GM23338 (cell line): ENCODE data around the gene RFWD3. TPM values are rescaled to one million over a fixed set of nuclear protein-coding genes. Genes with fewer than 3 reads are reported as not detected.

Source experiments
- ATAC-seq: fragments of 200-7000 bp; cut with Tn5 transposase; 3 replicates; pipeline ENCODE4 v1.9.1; 2020
- DNase-seq: peaks from one replicate; pipeline ENCODE4 v3.0.0-alpha.2; 2015; ENCODE audit warnings: low spot score
- H2AFZ ChIP-seq: fragments of 200-600 bp; sonication (generic); 2 replicates; pipeline ENCODE4 v1.8.0; 2016; ENCODE audit warnings: antibody characterized with exemption, mild to moderate bottlenecking, moderate library complexity
- H3F3A ChIP-seq: fragments of 200-600 bp; sonication (generic); replicated peaks from 2 replicates; pipeline ENCODE4 v1.8.0; 2017; ENCODE audit warnings: antibody characterized with exemption, mixed run types, low read depth
- H3K27ac ChIP-seq: fragments of 200-600 bp; sonication (generic); 2 replicates; pipeline ENCODE4 v1.6.1; 2016; ENCODE audit warnings: low read depth
- H3K27me3 ChIP-seq: fragments of 200-600 bp; sonication (generic); 2 replicates; pipeline ENCODE4 v1.8.0; 2016; ENCODE audit warnings: mild to moderate bottlenecking, mixed run types, moderate library complexity; ENCODE audit not compliant: insufficient read depth
- H3K36me3 ChIP-seq: fragments of 200-600 bp; sonication (generic); 2 replicates; pipeline ENCODE4 v1.8.0; 2016; ENCODE audit warnings: mild to moderate bottlenecking; ENCODE audit not compliant: insufficient read depth
- H3K4me1 ChIP-seq: fragments of 200-600 bp; sonication (generic); 2 replicates; pipeline ENCODE4 v1.8.0; 2016; ENCODE audit warnings: mild to moderate bottlenecking, moderate library complexity; ENCODE audit not compliant: insufficient read depth
- H3K4me2 ChIP-seq: fragments of 200-600 bp; sonication (generic); 2 replicates; pipeline ENCODE4 v1.7.1; 2017; ENCODE audit warnings: mixed run types
- H3K4me3 ChIP-seq: fragments of 200-600 bp; sonication (generic); 2 replicates; pipeline ENCODE4 v1.6.1; 2016; ENCODE audit warnings: mixed run types
- H3K79me2 ChIP-seq: fragments of 200-600 bp; sonication (generic); replicated peaks from 2 replicates; pipeline ENCODE4 v1.8.0; 2017; ENCODE audit warnings: mild to moderate bottlenecking; ENCODE audit not compliant: insufficient read depth
- H3K9me2 ChIP-seq: fragments of 200-600 bp; sonication (generic); 2 replicates; pipeline ENCODE4 v1.8.0; 2017; ENCODE audit not compliant: insufficient read depth
- H4K20me1 ChIP-seq: fragments of 200-600 bp; sonication (generic); replicated peaks from 2 replicates; pipeline ENCODE4 v1.8.0; 2017; ENCODE audit warnings: mild to moderate bottlenecking; ENCODE audit not compliant: insufficient read depth
- H3K27ac Mint-ChIP-seq: 2 replicates; pipeline ENCODE4 v1.8.0; 2020; ENCODE audit warnings: inconsistent platforms, mild to moderate bottlenecking, moderate library complexity, mixed read lengths
- H3K27me3 Mint-ChIP-seq: 3 replicates; pipeline ENCODE4 v1.8.0; 2022; ENCODE audit warnings: low read depth, mild to moderate bottlenecking, moderate library complexity, mixed read lengths, inconsistent platforms; ENCODE audit not compliant: insufficient read depth, poor library complexity
- H3K36me3 Mint-ChIP-seq: 3 replicates; pipeline ENCODE4 v1.8.0; 2021; ENCODE audit warnings: low read depth, mild to moderate bottlenecking, inconsistent platforms, moderate library complexity, mixed read lengths
- H3K4me1 Mint-ChIP-seq: 3 replicates; pipeline ENCODE4 v1.8.0; 2020; ENCODE audit warnings: mild to moderate bottlenecking, inconsistent platforms, mixed read lengths
- H3K4me3 Mint-ChIP-seq: 3 replicates; pipeline ENCODE4 v1.8.0; 2021; ENCODE audit warnings: moderate library complexity, mild to moderate bottlenecking, inconsistent platforms, mixed read lengths
- H3K9me3 Mint-ChIP-seq: 3 replicates; pipeline ENCODE4 v1.8.0; 2020; ENCODE audit warnings: moderate library complexity, mild to moderate bottlenecking, inconsistent platforms, mixed read lengths
- CREB1 ChIP-seq: fragments of 250-450 bp; sonication (Bioruptor Pico); IDR thresholded peaks from 2 replicates; pipeline ENCODE4 v1.5.0; 2020; ENCODE audit warnings: low read depth, mild to moderate bottlenecking, moderate library complexity
- CTCF ChIP-seq, 2 experiments: fragments of 200-600 bp in 1 of 2; sonication (generic) in 1 of 2; conservative IDR thresholded peaks; 2 replicates each; pipeline versions ENCODE4 v1.5.1 to v1.6.1; 2016 to 2017; ENCODE audit warnings: antibody characterized with exemption in 2 of 2, low read depth in 2 of 2, mild to moderate bottlenecking in 2 of 2, moderate library complexity in 1 of 2
- ETS1 ChIP-seq: IDR thresholded peaks from 2 replicates; pipeline ENCODE4 v1.6.1; 2016; ENCODE audit warnings: antibody characterized with exemption
- EZH2 ChIP-seq: fragments of 200-600 bp; sonication (generic); IDR thresholded peaks from one replicate; pipeline ENCODE4 v1.8.0; 2017; ENCODE audit warnings: antibody characterized with exemption, mild to moderate bottlenecking, low read depth; ENCODE audit not compliant: unreplicated experiment
- EZH2phosphoT487 ChIP-seq: fragments of 200-600 bp; sonication (generic); IDR thresholded peaks from one replicate; pipeline ENCODE4 v1.8.1; 2018; ENCODE audit warnings: antibody characterized with exemption; ENCODE audit not compliant: unreplicated experiment
- JUNB ChIP-seq: IDR thresholded peaks from one replicate; pipeline ENCODE4 v1.6.1; 2016; ENCODE audit warnings: antibody characterized with exemption; ENCODE audit not compliant: unreplicated experiment
- NANOG ChIP-seq: IDR thresholded peaks from 2 replicates; pipeline ENCODE4 v1.6.1; 2016; ENCODE audit warnings: antibody characterized with exemption, borderline replicate concordance
- POLR2AphosphoS5 ChIP-seq: IDR thresholded peaks from 2 replicates; pipeline ENCODE4 v1.6.1; 2016; ENCODE audit warnings: antibody characterized with exemption, low read depth
- REST ChIP-seq: IDR thresholded peaks from one replicate; pipeline ENCODE4 v1.6.1; 2018; ENCODE audit warnings: antibody characterized with exemption; ENCODE audit not compliant: unreplicated experiment
- STAT1 ChIP-seq: IDR thresholded peaks from one replicate; pipeline ENCODE4 v1.6.1; 2016; ENCODE audit warnings: antibody characterized with exemption; ENCODE audit not compliant: unreplicated experiment
- ZNF114 ChIP-seq: fragments of 250-450 bp; sonication (Bioruptor Pico); IDR thresholded peaks from 2 replicates; pipeline ENCODE4 v1.5.0; 2020; ENCODE audit warnings: mild to moderate bottlenecking, moderate library complexity
- ZNF331 ChIP-seq: fragments of 250-450 bp; sonication (Bioruptor Pico); IDR thresholded peaks from 2 replicates; pipeline ENCODE4 v1.5.0; 2020; ENCODE audit warnings: low read depth, mild to moderate bottlenecking, moderate library complexity
- ZNF462 ChIP-seq: fragments of 250-450 bp; sonication (Bioruptor Pico); IDR thresholded peaks from 2 replicates; pipeline ENCODE4 v1.5.0; 2020; ENCODE audit warnings: mild to moderate bottlenecking, moderate library complexity
- polyA plus RNA-seq: library from polyadenylated mRNA; unstranded; fragments of >200 nt; fragmentation: Nextera tagmentation; extraction: Ambion mirVana; gene quantifications from 2 replicates; pipeline ENCODE4 v1.2.1, GENCODE V29; 2016
- total RNA-seq: library from RNA; depleted of rRNA; stranded (reverse); fragments of >200 nt; shearing (Covaris generic); gene quantifications from 2 replicates; pipeline ENCODE4 v1.2.3, GENCODE V29; 2014

The RFWD3 gene
- total and polyA plus RNA-seq, 2 experiments from 2014 or later: 27.6 to 113 TPM

GRCh38 chr16:74654536-74655050, 12.1 kb downstream of the RFWD3 start:
- H3K4me1 ChIP-seq: no peaks in the 10 kb centered on the region
- no peak overlapping the region for H3K4me3 ChIP-seq
- no peak overlapping the region for H3K4me2 ChIP-seq
- Mint-ChIP-seq H3K36me3 (peaks cover 77% of the 10 kb centered on the region), H3K4me3 (no peak overlapping the region), H3K9me3 (no peaks in the 10 kb centered on the region; the same call in 2 of the 3 replicates), H3K27me3 (peaks cover 1% of the 10 kb centered on the region), H3K4me1 (no peaks in the 10 kb centered on the region; the same call in 2 of the 3 replicates), H3K27ac (no peak overlapping the region)
- peaks cover 62% of the 10 kb centered on the region for H3K36me3 ChIP-seq
- no peaks in the 10 kb centered on the region for H3K27me3 ChIP-seq
- no peaks in the 10 kb centered on the region for H3K9me2 ChIP-seq
- H3K79me2 ChIP-seq: peaks cover 100% of the 10 kb centered on the region
- peaks cover 81% of the 10 kb centered on the region for H4K20me1 ChIP-seq
- TF ChIP-seq CREB1 (CRISPR knock-in tag) (no peak), POLR2AphosphoS5 (no peak), ETS1 (no peak), REST (no peak), STAT1 (no peak), EZH2 (no peak), NANOG (no peak), JUNB (no peak), EZH2phosphoT487 (no peak), ZNF114 (CRISPR knock-in tag) (no peak), CTCF (conservative IDR thresholded peaks at IDR 0.05; ENCODE audit: low read depth in 2 of 2) (no peak), ZNF462 (no peak), ZNF331 (no peak)
- no peak overlapping the region for H2AFZ ChIP-seq
- no peak for DNase-seq
- H3K27ac ChIP-seq: peak overlapping the region; percentile 73; the same call in 1 of the 2 replicates
- ATAC-seq: no peak
- H3F3A ChIP-seq: peaks cover 16% of the 10 kb centered on the region
